HepG2 (cell line): ENCODE data around the gene IRX3. TPM values are rescaled to one million over a fixed set of nuclear protein-coding genes. Genes with fewer than 3 reads are reported as not detected.

ENCODE experiments used
- ATAC-seq: fragments of 200-7000 bp; cut with Tn5 transposase; 3 replicates; pipeline ENCODE4 v1.9.1; 2020; ENCODE audit warnings: mild to moderate bottlenecking, moderate library complexity
- BruUV-seq: library from RNA; stranded (reverse); fragments of 400-500 nt; replicated peaks from 2 replicates; lab custom pipeline; 2021; lab: Mats Ljungman, UMichigan
- CTCF ChIA-PET: fragments of 300-600 bp; formaldehyde crosslinking; extraction: SDS; loops from one replicate; lab custom pipeline; 2021; ENCODE audit warnings: low total read pairs, inconsistent platforms, low intra/inter-chr PET ratio; lab: Yijun Ruan, JAX
- POLR2A ChIA-PET: fragments of 350-600 bp; sonication (Branson Sonifier 250); formaldehyde crosslinking; loops from one replicate; lab custom pipeline; 2020; ENCODE audit warnings: antibody characterized with exemption, inconsistent platforms; lab: Yijun Ruan, JAX
- DNase-seq: peaks from one replicate; pipeline ENCODE4 v3.0.0-alpha.2; 2015; ENCODE audit warnings: low spot score
- FAIRE-seq: peaks from 3 replicates; lab custom pipeline; 2011; peaks lifted over from hg19 to GRCh38; lab: Jason Lieb, UNC
- H2AFZ ChIP-seq: one replicate; pipeline ENCODE4 v1.6.1; 2011; ENCODE audit warnings: low read length, inconsistent platforms
- H3K27ac ChIP-seq: fragments of 300-600 bp; 3 replicates; pipeline ENCODE4 v1.8.0; 2011; ENCODE audit warnings: mixed run types, mild to moderate bottlenecking, mixed read lengths, low read length, inconsistent platforms; ENCODE audit not compliant: insufficient read depth; ENCODE audit errors: extremely low read length
- H3K27me3 ChIP-seq, 2 experiments: fragments of 200-600 bp in 1 of 2; 2 replicates in 1 of 2; 3 replicates in 1 of 2; pipeline versions ENCODE4 v1.6.0 to v1.8.0; 2011; ENCODE audit warnings: low read length in 2 of 2, mild to moderate bottlenecking in 2 of 2, moderate library complexity in 2 of 2, inconsistent platforms in 1 of 2; ENCODE audit not compliant: insufficient read depth in 2 of 2, control insufficient read depth in 1 of 2
- H3K36me3 ChIP-seq, 2 experiments: fragments of 200-600 bp in 1 of 2; replicated peaks in 1 of 2; 2 replicates in 1 of 2; 3 replicates in 1 of 2; pipeline versions ENCODE4 v1.5.1 to v1.8.0; 2011; ENCODE audit warnings: low read length in 2 of 2, inconsistent platforms in 1 of 2; ENCODE audit not compliant: insufficient read depth in 2 of 2, control insufficient read depth in 1 of 2
- H3K4me1 ChIP-seq: 2 replicates; pipeline ENCODE4 v1.5.1; 2012; ENCODE audit warnings: low read length, inconsistent platforms; ENCODE audit not compliant: insufficient read depth
- H3K4me2 ChIP-seq: 2 replicates; pipeline ENCODE4 v1.6.0; 2011; ENCODE audit warnings: low read depth, low read length, inconsistent platforms
- H3K4me3 ChIP-seq, 3 experiments: fragments of 200-600 bp in 1 of 3; sonication (generic), shearing (Covaris generic) in 1 of 3; replicated peaks in 1 of 3; 2 replicates each; pipeline ENCODE4 v1.5.1; 2011 to 2016; ENCODE audit warnings: low read length in 3 of 3, inconsistent platforms in 2 of 3, low read depth in 2 of 3, mild to moderate bottlenecking in 2 of 3, control low read depth in 1 of 3, mixed read lengths in 1 of 3; ENCODE audit not compliant: insufficient read depth in 1 of 3
- H3K79me2 ChIP-seq: one replicate; pipeline ENCODE4 v1.6.1; 2011; ENCODE audit warnings: low read length, inconsistent platforms; ENCODE audit not compliant: insufficient read depth
- H3K9ac ChIP-seq: 2 replicates; pipeline ENCODE4 v1.6.0; 2011; ENCODE audit warnings: mild to moderate bottlenecking, low read depth, low read length, inconsistent platforms; ENCODE audit not compliant: insufficient read depth
- H3K9me3 ChIP-seq: 2 replicates; pipeline ENCODE4 v1.5.1; 2012; ENCODE audit warnings: mild to moderate bottlenecking, low read length
- H4K20me1 ChIP-seq: 2 replicates; pipeline ENCODE4 v1.6.0; 2011; ENCODE audit warnings: inconsistent platforms, mild to moderate bottlenecking, low read length, moderate library complexity; ENCODE audit not compliant: insufficient read depth
- KDM2A ChIP-seq: sonication (generic); formaldehyde crosslinking; IDR thresholded peaks from 2 replicates; pipeline ENCODE4 v1.4.0; 2020; ENCODE audit warnings: low read depth, missing genetic modification reagents, borderline replicate concordance
- KLF13 ChIP-seq: sonication (generic); formaldehyde crosslinking; IDR thresholded peaks from 2 replicates; pipeline ENCODE4 v1.4.0; 2020; ENCODE audit warnings: mild to moderate bottlenecking, missing genetic modification reagents
- KLF16 ChIP-seq, 2 experiments: sonication (generic) in 1 of 2; formaldehyde crosslinking in 1 of 2; IDR thresholded peaks; 2 replicates each; pipeline versions ENCODE4 v1.6.1 to v1.8.0; 2016 to 2023; ENCODE audit warnings: missing genetic modification reagents in 2 of 2, missing compliant biosample characterization in 1 of 2
- NFYB ChIP-seq: sonication (generic); formaldehyde crosslinking; IDR thresholded peaks from 2 replicates; pipeline ENCODE4 v1.4.0; 2020; ENCODE audit warnings: missing genetic modification reagents
- NFYC ChIP-seq: IDR thresholded peaks from 2 replicates; pipeline ENCODE4 v1.6.1; 2016; ENCODE audit warnings: missing genetic modification reagents, missing compliant biosample characterization
- RERE ChIP-seq: IDR thresholded peaks from 2 replicates; pipeline ENCODE4 v1.6.1; 2016; ENCODE audit warnings: low read depth, missing genetic modification reagents, missing compliant biosample characterization
- RORA ChIP-seq: sonication (generic); formaldehyde crosslinking; IDR thresholded peaks from 2 replicates; pipeline ENCODE4 v1.5.0; 2020; ENCODE audit warnings: mild to moderate bottlenecking, missing genetic modification reagents, moderate library complexity
- SOX13 ChIP-seq, 3 experiments: fragments of 450-650 bp in 1 of 3; sonication (generic) in 1 of 3; formaldehyde crosslinking in 1 of 3; IDR thresholded peaks in 2 of 3; conservative IDR thresholded peaks in 1 of 3; 2 replicates each; pipeline versions ENCODE4 v1.5.0 to v1.6.1; 2016 to 2020; ENCODE audit warnings: antibody characterized with exemption in 1 of 3, mild to moderate bottlenecking in 1 of 3, missing compliant biosample characterization in 1 of 3, missing genetic modification reagents in 1 of 3, moderate library complexity in 1 of 3
- SRF ChIP-seq: IDR thresholded peaks from 2 replicates; pipeline ENCODE4 v1.6.1; 2011; ENCODE audit warnings: mild to moderate bottlenecking, low read depth, low read length, moderate library complexity
- ZMYM4 ChIP-seq: sonication (generic); formaldehyde crosslinking; IDR thresholded peaks from 2 replicates; pipeline ENCODE4 v1.8.1; 2023; ENCODE audit warnings: mild to moderate bottlenecking, missing genetic modification reagents
- ZNF720 ChIP-seq: sonication (generic); formaldehyde crosslinking; IDR thresholded peaks from 2 replicates; pipeline ENCODE4 v1.4.0; 2020; ENCODE audit warnings: missing genetic modification reagents
- WGBS: methylation state at CpG from one replicate; pipeline ENCODE4 v1.1.6; 2017; ENCODE audit warnings: low lambda C conversion rate; 5-methylcytosine and 5-hydroxymethylcytosine counted together
- in situ Hi-C: cut with HindIII; loops from 2 replicates; pipeline ENCODE4 v1.10.0; 2017; ENCODE audit warnings: low pct_unique_long_range_greater_than_20kb; ENCODE audit not compliant: extremely low pct_ligation_motif_present
- intact Hi-C: fragments of 100-400 bp; cut with micrococcal nuclease; formaldehyde crosslinking; loops from one replicate; pipeline ENCODE4 v1.10.0; 2022; ENCODE audit not compliant: unreplicated experiment
- polyA plus RNA-seq, 8 experiments: library from polyadenylated mRNA; depleted of rRNA in 3 of 8; stranded (reverse) in 7 of 8; unstranded in 1 of 8; fragments of >200 nt; fragmentation: Illumina TruSeq in 4 of 8; extraction: Trizol in 4 of 8; gene quantifications; 2 replicates each; pipeline versions ENCODE4 v1.2.1 to v1.2.3, GENCODE V29; 2011 to 2016; ENCODE audit warnings: low read depth in 4 of 8, missing spikeins in 1 of 8, mixed read lengths in 1 of 8; ENCODE audit not compliant: insufficient read depth in 1 of 8
- total RNA-seq, 5 experiments: library from RNA; depleted of rRNA; stranded (reverse); fragments of >200 nt; fragmentation: Illumina TruSeq; extraction: Trizol; gene quantifications; 2 replicates each; pipeline ENCODE4 v1.2.3, GENCODE V29; 2016; ENCODE audit warnings: low read depth in 1 of 5

Gene IRX3
- total and polyA plus RNA-seq, 2 of the 13 experiments (the other 11 are each of a cell fraction or from before 2014, with no cell fraction given), result 9.2 to 16.4 TPM

GRCh38 chr16:54270711-54271110 is 15.9 kb downstream of the IRX3 start:
- Histone ChIP-seq H3K4me3 (no peak overlapping the region), H3K27ac (no peak overlapping the region), H3K9ac (no peak overlapping the region), H3K27me3 (no peaks in the 10 kb centered on the region), H3K9me3 (no peaks in the 10 kb centered on the region), H3K4me1 (peaks cover 37% of the 10 kb centered on the region), H3K36me3 (no peaks in the 10 kb centered on the region), H3K4me2 (no peak overlapping the region), H3K79me2 (no peaks in the 10 kb centered on the region), H4K20me1 (no peaks in the 10 kb centered on the region), H2AFZ (no peak overlapping the region)
- peak; percentile 51; the same call in 1 of the 2 replicates for TF ChIP-seq NFYC (CRISPR knock-in tag)
- TF ChIP-seq SRF, result no peak
- 0 out of 2 replicates have a peak, but pooled peaks have one; percentile 17 for TF ChIP-seq ZMYM4 (CRISPR knock-in tag)
- TF ChIP-seq NFYB, result peak; percentile 49; the same call in 1 of the 2 replicates
- DNase-seq (no peak), ATAC-seq (no peak), FAIRE-seq (no peak)
- no TSS peak for BruUV-seq
- CTCF ChIA-PET, result no interaction called here
- POLR2A ChIA-PET, result interaction anchor here (1.4 kb wide), 1 partner anchor 16 kb away, joined by 6 read pairs; the partner anchor contains the start of gene IRX3
- 67% methylated on average over 3 of the region's 3 CpGs for WGBS
- intact Hi-C loops (no loop called here), in situ Hi-C loops (no loop called here)

- no peaks in the 10 kb centered on the region for H3K27me3 ChIP-seq
- no peak overlapping the region for H3K9ac ChIP-seq
- no TSS peak for BruUV-seq
- no peak overlapping the region for H3K4me3 ChIP-seq
- in situ Hi-C loops, result no loop called here
- H3K36me3 ChIP-seq, result no peaks in the 10 kb centered on the region
- FAIRE-seq (no peak), ATAC-seq (no peak), DNase-seq (no peak)
- no peaks in the 10 kb centered on the region for H3K79me2 ChIP-seq
- intact Hi-C loops, result loop anchor here (5.0 kb wide), 1 partner anchor 92 kb away; no protein-coding TSS in a partner anchor
- peaks cover 46% of the 10 kb centered on the region for H3K4me1 ChIP-seq
- H3K27ac ChIP-seq, result no peak overlapping the region
- no peak overlapping the region for H3K4me2 ChIP-seq
- H4K20me1 ChIP-seq, result no peaks in the 10 kb centered on the region
- no peaks in the 10 kb centered on the region for H3K9me3 ChIP-seq
- ChIA-PET POLR2A (no interaction called here), CTCF (no interaction called here)
- no peak overlapping the region for H2AFZ ChIP-seq
- no peak for TF ChIP-seq KDM2A (CRISPR knock-in tag)
- no peak for TF ChIP-seq KLF16 (CRISPR knock-in tag; IDR thresholded peaks at IDR 0.05)
- TF ChIP-seq RORA, result no peak
- TF ChIP-seq SOX13 (IDR thresholded peaks at IDR 0.05), result no peak
- no peak for TF ChIP-seq SOX13 (CRISPR knock-in tag; conservative IDR thresholded peaks at IDR 0.05 in 1 of 2, IDR thresholded peaks at IDR 0.05 in 1 of 2)
- TF ChIP-seq KLF13 (CRISPR knock-in tag), result no peak
- no peak for TF ChIP-seq RERE (CRISPR knock-in tag)
- TF ChIP-seq ZNF720, result no peak
Observed at GRCh38 chr16:54269461-54269860, 17.1 kb downstream of the IRX3 start.
